ENCODE results near the gene PER1. TPM values are rescaled to one million over a fixed set of nuclear protein-coding genes. Genes with fewer than 3 reads are reported as not detected.

Gene PER1
- total and polyA plus RNA-seq, 9 of the 15 experiments (the other 6 are each of a cell fraction or from before 2014, with no cell fraction given) = 0.13 to 26.0 (median 3.4) TPM

DNA sequence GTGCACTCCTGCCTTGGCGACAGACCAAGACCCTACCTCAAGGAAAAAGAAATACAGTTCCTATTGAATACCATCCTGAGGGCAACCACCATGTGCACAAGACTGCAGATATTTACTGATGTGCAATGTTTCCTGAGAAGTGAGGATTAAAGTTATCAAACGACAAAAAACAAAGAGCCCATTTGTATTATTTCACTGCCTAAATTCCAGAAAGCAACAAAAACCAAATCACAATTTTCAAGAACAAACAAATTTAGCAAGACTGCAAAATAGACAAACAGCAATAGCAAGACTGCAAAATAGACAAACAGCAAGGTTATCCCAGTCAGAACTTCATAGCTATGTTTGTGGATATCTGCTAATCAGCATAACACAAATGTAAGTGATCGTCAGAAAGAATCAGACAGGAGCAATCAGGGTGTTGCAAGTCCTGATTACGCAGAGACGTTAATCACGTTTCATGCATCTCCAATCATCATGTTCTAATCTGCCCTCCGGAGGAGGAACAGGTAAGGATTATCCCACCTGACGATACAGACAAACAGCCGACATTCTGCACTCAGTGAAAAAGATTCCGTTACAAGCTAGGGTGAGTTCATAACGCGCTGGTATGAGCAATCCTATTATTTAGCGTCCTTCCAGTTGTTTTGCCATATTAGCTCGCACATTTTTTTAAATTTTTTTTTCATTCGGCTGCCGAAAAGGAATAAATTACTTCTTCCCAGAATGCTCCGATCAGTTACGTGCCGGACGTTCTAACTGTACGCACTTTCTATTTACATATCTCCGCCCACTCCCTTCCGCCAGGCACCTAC lies 21.1 kb upstream of the PER1 start (continued):
- TF ChIP-seq, protein P1, sequence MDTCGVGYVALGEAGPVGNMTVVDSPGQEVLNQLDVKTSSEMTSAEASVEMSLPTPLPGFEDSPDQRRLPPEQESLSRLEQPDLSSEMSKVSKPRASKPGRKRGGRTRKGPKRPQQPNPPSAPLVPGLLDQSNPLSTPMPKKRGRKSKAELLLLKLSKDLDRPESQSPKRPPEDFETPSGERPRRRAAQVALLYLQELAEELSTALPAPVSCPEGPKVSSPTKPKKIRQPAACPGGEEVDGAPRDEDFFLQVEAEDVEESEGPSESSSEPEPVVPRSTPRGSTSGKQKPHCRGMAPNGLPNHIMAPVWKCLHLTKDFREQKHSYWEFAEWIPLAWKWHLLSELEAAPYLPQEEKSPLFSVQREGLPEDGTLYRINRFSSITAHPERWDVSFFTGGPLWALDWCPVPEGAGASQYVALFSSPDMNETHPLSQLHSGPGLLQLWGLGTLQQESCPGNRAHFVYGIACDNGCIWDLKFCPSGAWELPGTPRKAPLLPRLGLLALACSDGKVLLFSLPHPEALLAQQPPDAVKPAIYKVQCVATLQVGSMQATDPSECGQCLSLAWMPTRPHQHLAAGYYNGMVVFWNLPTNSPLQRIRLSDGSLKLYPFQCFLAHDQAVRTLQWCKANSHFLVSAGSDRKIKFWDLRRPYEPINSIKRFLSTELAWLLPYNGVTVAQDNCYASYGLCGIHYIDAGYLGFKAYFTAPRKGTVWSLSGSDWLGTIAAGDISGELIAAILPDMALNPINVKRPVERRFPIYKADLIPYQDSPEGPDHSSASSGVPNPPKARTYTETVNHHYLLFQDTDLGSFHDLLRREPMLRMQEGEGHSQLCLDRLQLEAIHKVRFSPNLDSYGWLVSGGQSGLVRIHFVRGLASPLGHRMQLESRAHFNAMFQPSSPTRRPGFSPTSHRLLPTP (IDR thresholded peaks at IDR 0.05; ENCODE audit: borderline replicate concordance, extremely low read depth, insufficient read length) = no peak
- peak; percentile 87 for TF ChIP-seq ARID1B (IDR thresholded peaks at IDR 0.05)
- TF ChIP-seq YBX1 (IDR thresholded peaks at IDR 0.05) = no peak
- TF ChIP-seq, protein P2, sequence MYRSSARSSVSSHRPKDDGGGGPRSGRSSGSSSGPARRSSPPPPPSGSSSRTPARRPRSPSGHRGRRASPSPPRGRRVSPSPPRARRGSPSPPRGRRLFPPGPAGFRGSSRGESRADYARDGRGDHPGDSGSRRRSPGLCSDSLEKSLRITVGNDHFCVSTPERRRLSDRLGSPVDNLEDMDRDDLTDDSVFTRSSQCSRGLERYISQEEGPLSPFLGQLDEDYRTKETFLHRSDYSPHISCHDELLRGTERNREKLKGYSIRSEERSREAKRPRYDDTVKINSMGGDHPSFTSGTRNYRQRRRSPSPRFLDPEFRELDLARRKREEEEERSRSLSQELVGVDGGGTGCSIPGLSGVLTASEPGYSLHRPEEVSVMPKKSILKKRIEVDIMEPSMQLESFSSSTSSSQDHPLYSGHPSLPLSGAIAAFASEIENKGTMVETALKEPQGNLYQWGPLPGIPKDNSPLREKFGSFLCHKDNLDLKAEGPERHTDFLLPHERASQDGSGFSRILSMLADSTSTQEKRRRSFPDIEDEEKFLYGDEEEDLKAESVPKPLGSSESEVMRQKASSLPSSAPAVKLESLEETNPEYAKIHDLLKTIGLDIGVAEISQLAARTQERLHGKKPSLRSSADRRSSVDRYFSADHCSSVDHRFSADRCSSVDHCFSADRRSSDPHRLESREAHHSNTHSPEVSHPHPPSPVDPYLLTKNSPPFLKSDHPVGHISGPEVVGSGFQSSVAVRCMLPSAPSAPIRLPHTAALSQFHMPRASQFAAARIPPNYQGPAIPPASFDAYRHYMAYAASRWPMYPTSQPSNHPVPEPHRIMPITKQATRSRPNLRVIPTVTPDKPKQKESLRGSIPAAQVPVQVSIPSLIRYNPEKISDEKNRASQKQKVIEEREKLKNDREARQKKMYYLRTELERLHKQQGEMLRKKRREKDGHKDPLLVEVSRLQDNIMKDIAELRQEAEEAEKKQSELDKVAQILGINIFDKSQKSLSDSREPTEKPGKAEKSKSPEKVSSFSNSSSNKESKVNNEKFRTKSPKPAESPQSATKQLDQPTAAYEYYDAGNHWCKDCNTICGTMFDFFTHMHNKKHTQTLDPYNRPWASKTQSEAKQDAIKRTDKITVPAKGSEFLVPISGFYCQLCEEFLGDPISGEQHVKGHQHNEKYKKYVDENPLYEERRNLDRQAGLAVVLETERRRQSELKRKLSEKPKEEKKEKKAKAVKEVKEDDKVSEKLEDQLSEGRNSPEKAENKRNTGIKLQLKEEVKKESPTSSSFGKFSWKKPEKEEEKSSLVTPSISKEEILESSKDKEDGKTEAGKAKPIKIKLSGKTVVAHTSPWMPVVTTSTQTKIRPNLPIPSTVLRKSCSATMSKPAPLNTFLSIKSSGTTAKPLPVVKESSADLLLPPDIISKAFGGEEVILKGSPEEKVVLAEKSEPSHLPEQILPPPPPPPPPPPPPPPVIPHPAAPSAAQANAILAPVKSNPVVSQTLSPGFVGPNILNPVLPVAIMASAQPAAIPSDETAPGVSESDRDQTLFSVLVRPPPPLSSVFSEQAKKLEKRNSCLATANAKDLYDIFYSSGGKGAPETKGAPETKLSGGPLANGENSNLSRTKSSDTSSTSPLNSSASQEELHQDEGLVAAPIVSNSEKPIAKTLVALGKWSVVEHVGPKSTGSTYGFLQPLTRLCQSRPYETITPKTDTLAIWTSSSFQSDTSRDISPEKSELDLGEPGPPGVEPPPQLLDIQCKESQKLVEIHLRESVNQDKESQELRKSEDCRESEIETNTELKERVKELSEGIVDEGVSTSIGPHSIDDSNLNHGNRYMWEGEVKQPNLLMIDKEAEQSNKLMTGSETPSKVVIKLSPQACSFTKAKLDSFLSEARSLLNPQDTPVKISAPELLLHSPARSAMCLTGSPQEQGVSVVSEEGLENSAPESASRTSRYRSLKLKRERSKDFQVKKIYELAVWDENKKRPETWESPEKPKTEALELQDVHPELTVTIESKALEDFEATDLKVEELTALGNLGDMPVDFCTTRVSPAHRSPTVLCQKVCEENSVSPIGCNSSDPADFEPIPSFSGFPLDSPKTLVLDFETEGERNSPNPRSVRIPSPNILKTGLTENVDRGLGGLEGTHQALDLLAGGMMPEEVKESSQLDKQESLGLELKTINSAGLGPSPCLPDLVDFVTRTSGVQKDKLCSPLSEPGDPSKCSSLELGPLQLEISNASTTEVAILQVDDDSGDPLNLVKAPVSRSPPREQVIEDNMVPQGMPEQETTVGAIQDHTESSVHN (IDR thresholded peaks at IDR 0.05; ENCODE audit: borderline replicate concordance in 1 of 2, low read depth in 1 of 2) = peak in 1 of 2 experiments; percentile 98; a peak in 2 of 4 replicates
- peak; percentile 100 for TF ChIP-seq KDM5B (IDR thresholded peaks at IDR 0.05; ENCODE audit: insufficient replicate concordance, low read depth, low read length)
- no peak for TF ChIP-seq ZKSCAN3 (CRISPR knock-in tag; IDR thresholded peaks at IDR 0.05)
- TF ChIP-seq, protein P3, sequence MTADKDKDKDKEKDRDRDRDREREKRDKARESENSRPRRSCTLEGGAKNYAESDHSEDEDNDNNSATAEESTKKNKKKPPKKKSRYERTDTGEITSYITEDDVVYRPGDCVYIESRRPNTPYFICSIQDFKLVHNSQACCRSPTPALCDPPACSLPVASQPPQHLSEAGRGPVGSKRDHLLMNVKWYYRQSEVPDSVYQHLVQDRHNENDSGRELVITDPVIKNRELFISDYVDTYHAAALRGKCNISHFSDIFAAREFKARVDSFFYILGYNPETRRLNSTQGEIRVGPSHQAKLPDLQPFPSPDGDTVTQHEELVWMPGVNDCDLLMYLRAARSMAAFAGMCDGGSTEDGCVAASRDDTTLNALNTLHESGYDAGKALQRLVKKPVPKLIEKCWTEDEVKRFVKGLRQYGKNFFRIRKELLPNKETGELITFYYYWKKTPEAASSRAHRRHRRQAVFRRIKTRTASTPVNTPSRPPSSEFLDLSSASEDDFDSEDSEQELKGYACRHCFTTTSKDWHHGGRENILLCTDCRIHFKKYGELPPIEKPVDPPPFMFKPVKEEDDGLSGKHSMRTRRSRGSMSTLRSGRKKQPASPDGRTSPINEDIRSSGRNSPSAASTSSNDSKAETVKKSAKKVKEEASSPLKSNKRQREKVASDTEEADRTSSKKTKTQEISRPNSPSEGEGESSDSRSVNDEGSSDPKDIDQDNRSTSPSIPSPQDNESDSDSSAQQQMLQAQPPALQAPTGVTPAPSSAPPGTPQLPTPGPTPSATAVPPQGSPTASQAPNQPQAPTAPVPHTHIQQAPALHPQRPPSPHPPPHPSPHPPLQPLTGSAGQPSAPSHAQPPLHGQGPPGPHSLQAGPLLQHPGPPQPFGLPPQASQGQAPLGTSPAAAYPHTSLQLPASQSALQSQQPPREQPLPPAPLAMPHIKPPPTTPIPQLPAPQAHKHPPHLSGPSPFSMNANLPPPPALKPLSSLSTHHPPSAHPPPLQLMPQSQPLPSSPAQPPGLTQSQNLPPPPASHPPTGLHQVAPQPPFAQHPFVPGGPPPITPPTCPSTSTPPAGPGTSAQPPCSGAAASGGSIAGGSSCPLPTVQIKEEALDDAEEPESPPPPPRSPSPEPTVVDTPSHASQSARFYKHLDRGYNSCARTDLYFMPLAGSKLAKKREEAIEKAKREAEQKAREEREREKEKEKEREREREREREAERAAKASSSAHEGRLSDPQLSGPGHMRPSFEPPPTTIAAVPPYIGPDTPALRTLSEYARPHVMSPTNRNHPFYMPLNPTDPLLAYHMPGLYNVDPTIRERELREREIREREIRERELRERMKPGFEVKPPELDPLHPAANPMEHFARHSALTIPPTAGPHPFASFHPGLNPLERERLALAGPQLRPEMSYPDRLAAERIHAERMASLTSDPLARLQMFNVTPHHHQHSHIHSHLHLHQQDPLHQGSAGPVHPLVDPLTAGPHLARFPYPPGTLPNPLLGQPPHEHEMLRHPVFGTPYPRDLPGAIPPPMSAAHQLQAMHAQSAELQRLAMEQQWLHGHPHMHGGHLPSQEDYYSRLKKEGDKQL (CRISPR knock-in tag; IDR thresholded peaks at IDR 0.05; ENCODE audit: borderline replicate concordance) = no peak
- TF ChIP-seq ZNF384 (IDR thresholded peaks at IDR 0.05; ENCODE audit: low read depth, low read length) = no peak

Data from K562 (cell line).